OCI-LY3 (cell line): Measurements from ENCODE around the gene DTX3L.

Source experiments
- EZH2phosphoT487 ChIP-seq: fragments of 200-600 bp; shearing (Covaris generic); IDR thresholded peaks from 2 replicates; pipeline ENCODE4 v1.6.1; 2018; ENCODE audit warnings: antibody characterized with exemption, mixed run types, low read depth
- TF ChIP-seq, protein P1 (sequence below): fragments of 200-600, 300-600 bp; sonication (generic); IDR thresholded peaks from 2 replicates; pipeline ENCODE4 v1.5.1; 2014; ENCODE audit warnings: antibody characterized with exemption, low read length, low read depth

DNA sequence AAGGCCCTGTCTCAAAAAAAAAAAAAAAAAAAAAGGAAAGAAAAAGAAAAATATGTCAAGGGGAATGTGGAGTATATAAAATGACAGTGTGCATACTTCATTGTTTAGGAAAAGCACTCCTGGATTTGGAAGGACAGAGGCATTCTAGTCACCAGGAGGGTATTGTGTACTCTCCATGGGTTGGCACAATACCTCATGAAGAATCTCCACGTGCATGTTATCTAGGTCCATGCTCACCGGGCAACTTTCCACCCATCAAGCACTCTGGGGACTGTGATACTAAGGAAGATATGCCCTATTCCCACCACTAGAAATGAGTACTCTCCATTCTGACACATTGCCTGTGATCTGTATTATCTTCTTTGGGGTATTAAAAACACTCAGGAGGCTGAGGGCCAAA lies 34.0 kb upstream of the DTX3L start:
- TF ChIP-seq, protein P1, sequence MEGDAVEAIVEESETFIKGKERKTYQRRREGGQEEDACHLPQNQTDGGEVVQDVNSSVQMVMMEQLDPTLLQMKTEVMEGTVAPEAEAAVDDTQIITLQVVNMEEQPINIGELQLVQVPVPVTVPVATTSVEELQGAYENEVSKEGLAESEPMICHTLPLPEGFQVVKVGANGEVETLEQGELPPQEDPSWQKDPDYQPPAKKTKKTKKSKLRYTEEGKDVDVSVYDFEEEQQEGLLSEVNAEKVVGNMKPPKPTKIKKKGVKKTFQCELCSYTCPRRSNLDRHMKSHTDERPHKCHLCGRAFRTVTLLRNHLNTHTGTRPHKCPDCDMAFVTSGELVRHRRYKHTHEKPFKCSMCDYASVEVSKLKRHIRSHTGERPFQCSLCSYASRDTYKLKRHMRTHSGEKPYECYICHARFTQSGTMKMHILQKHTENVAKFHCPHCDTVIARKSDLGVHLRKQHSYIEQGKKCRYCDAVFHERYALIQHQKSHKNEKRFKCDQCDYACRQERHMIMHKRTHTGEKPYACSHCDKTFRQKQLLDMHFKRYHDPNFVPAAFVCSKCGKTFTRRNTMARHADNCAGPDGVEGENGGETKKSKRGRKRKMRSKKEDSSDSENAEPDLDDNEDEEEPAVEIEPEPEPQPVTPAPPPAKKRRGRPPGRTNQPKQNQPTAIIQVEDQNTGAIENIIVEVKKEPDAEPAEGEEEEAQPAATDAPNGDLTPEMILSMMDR: no peak
- TF ChIP-seq EZH2phosphoT487: no peak
